Neuronal stem cell (in vitro differentiated cells): ENCODE results near the gene OBP2B.

ENCODE experiments used
- DNase-seq: peaks from one replicate; pipeline ENCODE4 v3.0.0-alpha.2; 2013; ENCODE audit warnings: low spot score
- H2AFZ ChIP-seq: one replicate; pipeline ENCODE4 v1.6.1; 2013; ENCODE audit warnings: mild to moderate bottlenecking, low read length, inconsistent platforms
- H2AK5ac ChIP-seq: 2 replicates; pipeline ENCODE4 v1.6.1; 2013; ENCODE audit warnings: low read depth, mild to moderate bottlenecking, inconsistent platforms, low read length, moderate library complexity, mixed read lengths
- H2BK120ac ChIP-seq: 2 replicates; pipeline ENCODE4 v1.6.1; 2013; ENCODE audit warnings: low read depth, mild to moderate bottlenecking, inconsistent platforms, low read length, moderate library complexity, mixed read lengths
- H2BK12ac ChIP-seq: one replicate; pipeline ENCODE4 v1.6.1; 2013; ENCODE audit warnings: low read length, inconsistent platforms
- H2BK15ac ChIP-seq: 2 replicates; pipeline ENCODE4 v1.6.1; 2013; ENCODE audit warnings: mild to moderate bottlenecking, low read length, inconsistent platforms, mixed read lengths
- H2BK5ac ChIP-seq: one replicate; pipeline ENCODE4 v1.6.1; 2013; ENCODE audit warnings: inconsistent platforms, mild to moderate bottlenecking, low read length, moderate library complexity
- H3K14ac ChIP-seq: one replicate; pipeline ENCODE4 v1.6.1; 2013; ENCODE audit warnings: low read length, inconsistent platforms
- H3K18ac ChIP-seq: 2 replicates; pipeline ENCODE4 v1.6.1; 2013; ENCODE audit warnings: low read length, inconsistent platforms
- H3K23ac ChIP-seq: 2 replicates; pipeline ENCODE4 v1.6.1; 2013; ENCODE audit warnings: low read depth, mild to moderate bottlenecking, mixed read lengths, low read length, inconsistent platforms; ENCODE audit not compliant: poor library complexity
- H3K27ac ChIP-seq: replicated peaks from 3 replicates; pipeline ENCODE4 v1.5.1; 2013; ENCODE audit warnings: low read length, inconsistent platforms
- H3K27me3 ChIP-seq, 3 experiments: 2 replicates each; pipeline ENCODE4 v1.6.1; 2013; ENCODE audit warnings: low read length in 3 of 3, mild to moderate bottlenecking in 2 of 3, inconsistent platforms in 1 of 3, low read depth in 1 of 3, mixed read lengths in 1 of 3, moderate library complexity in 1 of 3; ENCODE audit not compliant: control insufficient read depth in 3 of 3, insufficient read depth in 3 of 3
- H3K36me3 ChIP-seq, 2 donors: replicated peaks in 1 of 2; 2 replicates each; pipeline ENCODE4 v1.6.1; 2013; ENCODE audit warnings: low read length in 2 of 2; ENCODE audit not compliant: control insufficient read depth in 2 of 2, insufficient read depth in 2 of 2
- H3K4ac ChIP-seq: 2 replicates; pipeline ENCODE4 v1.6.1; 2013; ENCODE audit warnings: inconsistent platforms, mild to moderate bottlenecking, low read length, moderate library complexity
- H3K4me1 ChIP-seq, 2 donors: 1 replicate in 1 of 2; 2 replicates in 1 of 2; pipeline ENCODE4 v1.6.1; 2013; ENCODE audit warnings: low read length in 2 of 2, low read depth in 1 of 2; ENCODE audit not compliant: control insufficient read depth in 2 of 2, insufficient read depth in 1 of 2
- H3K4me2 ChIP-seq: one replicate; pipeline ENCODE4 v1.6.1; 2013; ENCODE audit warnings: mild to moderate bottlenecking, low read length, inconsistent platforms; ENCODE audit not compliant: insufficient read depth, poor library complexity, severe bottlenecking
- H3K4me3 ChIP-seq, 2 donors: 2 replicates each; pipeline ENCODE4 v1.5.1; 2013; ENCODE audit warnings: low read length in 2 of 2, mild to moderate bottlenecking in 2 of 2, inconsistent platforms in 1 of 2, moderate library complexity in 1 of 2
- H3K79me1 ChIP-seq: one replicate; pipeline ENCODE4 v1.6.1; 2013; ENCODE audit warnings: low read depth, mild to moderate bottlenecking, inconsistent platforms, low read length, moderate library complexity
- H3K9ac ChIP-seq: one replicate; pipeline ENCODE4 v1.6.1; 2013; ENCODE audit warnings: mild to moderate bottlenecking, low read depth, low read length, inconsistent platforms; ENCODE audit not compliant: poor library complexity
- H3K9me3 ChIP-seq, 2 donors: replicated peaks in 1 of 2; 2 replicates each; pipeline versions ENCODE3 to v1.6.1; 2013; ENCODE audit warnings: low read length in 2 of 2, mild to moderate bottlenecking in 2 of 2, inconsistent platforms in 1 of 2, low read depth in 1 of 2, mixed read lengths in 1 of 2, moderate library complexity in 1 of 2; ENCODE audit not compliant: control insufficient read depth in 2 of 2, insufficient read depth in 1 of 2
- H4K8ac ChIP-seq: one replicate; pipeline ENCODE4 v1.6.1; 2013; ENCODE audit warnings: low read depth, mild to moderate bottlenecking, inconsistent platforms, low read length, moderate library complexity
- H4K91ac ChIP-seq: one replicate; pipeline ENCODE4 v1.6.1; 2013; ENCODE audit warnings: low read length, low read depth, mild to moderate bottlenecking, inconsistent platforms; ENCODE audit not compliant: poor library complexity
- WGBS, 2 donors: extraction: QIAGEN DNeasy Blood & Tissue Kit; methylation state at CpG; one replicate each; pipeline ENCODE4 v1.1.7; 2013; ENCODE audit warnings: missing lambda C conversion rate in 2 of 2, mixed read lengths in 1 of 2; ENCODE audit not compliant: insufficient read length in 2 of 2, insufficient replicate concordance in 1 of 2; ENCODE audit errors: extremely low coverage in 2 of 2; 5-methylcytosine and 5-hydroxymethylcytosine counted together

OBP2B gene

DNA sequence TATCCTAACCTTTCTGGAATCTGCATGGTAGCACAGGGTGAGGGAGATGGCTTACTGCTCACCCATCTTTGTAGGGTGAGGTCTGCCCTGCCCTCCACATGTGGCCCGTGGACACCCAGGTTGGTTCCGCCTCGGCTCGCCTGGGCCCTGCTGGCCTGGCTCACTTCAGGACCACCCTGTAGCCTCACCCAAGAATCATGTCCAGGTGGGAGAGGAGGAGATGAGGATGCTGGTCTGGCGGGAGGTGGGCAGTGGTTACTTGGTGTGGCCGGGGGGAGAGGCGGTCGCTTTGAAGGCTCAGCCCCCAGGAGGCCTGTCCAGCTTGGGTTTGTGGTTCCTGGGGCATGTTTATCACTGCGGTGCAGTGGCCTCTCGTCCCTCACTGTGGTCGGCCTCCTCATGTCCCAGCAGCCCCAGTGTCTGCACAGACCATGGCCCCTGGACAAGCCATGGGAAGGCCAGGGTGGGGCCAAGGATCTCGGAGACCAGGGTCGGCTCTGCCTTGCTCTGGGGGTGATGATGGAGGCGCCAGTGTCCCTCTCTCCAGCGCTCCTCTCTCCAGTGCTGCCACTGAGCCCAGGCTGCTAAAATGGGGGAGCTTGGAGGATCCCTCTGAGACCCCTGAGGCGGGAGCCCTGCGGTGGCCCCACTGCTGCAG is 4.6 kb downstream of the OBP2B start:
- Histone ChIP-seq H3K79me1 (peaks cover 4% of the 10 kb centered on the region), H3K4me2 (no peak overlapping the region), H3K36me3 (no peaks in the 10 kb centered on the region), H3K9me3 (peaks cover 0 to 3% of the 10 kb centered on the region in 2 donors), H3K23ac (no peak overlapping the region), H2BK5ac (no peak overlapping the region), H3K27me3 (peaks cover 0 to 52% (median 8%) of the 10 kb centered on the region in 3 experiments), H4K91ac (no peak overlapping the region), H2BK12ac (no peak overlapping the region), H3K4me1 (no peaks in the 10 kb centered on the region), H2AK5ac (peak overlapping the region; percentile 56), H3K9ac (no peak overlapping the region), H3K18ac (peak overlapping the region; percentile 28), H3K14ac (no peak overlapping the region), H3K4ac (no peak overlapping the region), H3K4me3 (no peak overlapping the region), H3K27ac (no peak overlapping the region), H4K8ac (peak overlapping the region; percentile 17), H2BK120ac (no peak overlapping the region), H2BK15ac (no peak overlapping the region), H2AFZ (no peak overlapping the region)
- no peak for DNase-seq
- no CpG with 5 or more reads among the region's 17 CpGs for WGBS, 2 donors

DNA sequence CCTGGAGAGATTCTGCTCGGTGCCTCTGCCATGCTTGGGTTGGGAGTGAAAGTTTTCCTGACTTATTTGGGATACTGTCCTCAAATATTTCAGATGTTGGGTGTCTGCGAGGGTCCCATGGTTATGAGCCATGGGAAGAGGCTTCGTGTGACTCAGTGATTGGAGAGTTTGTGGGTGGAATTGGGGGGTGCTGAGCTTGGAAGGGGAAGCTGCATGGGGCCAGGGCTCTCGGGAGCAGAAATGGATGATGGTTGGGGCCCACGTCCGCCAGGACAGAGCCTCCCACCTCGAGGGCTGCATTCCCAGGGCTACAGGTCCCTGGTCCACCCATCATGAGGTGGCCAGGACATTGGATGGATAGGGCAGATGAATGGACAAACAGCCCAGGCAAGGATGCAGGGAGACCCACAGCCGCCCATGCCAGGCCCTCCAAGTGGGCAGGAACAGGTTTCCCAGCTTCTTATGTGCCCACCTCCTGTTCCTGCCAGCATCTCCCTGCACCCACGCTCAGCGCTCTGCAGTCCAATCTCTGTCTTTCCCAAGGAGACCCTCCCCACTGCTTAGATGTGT is 5.5 kb downstream of the OBP2B start:
- no peak for DNase-seq
- H2BK12ac ChIP-seq, result no peak overlapping the region
- H3K4me3 ChIP-seq, result no peak overlapping the region
- H4K91ac ChIP-seq, result no peak overlapping the region
- H3K36me3 ChIP-seq, result no peaks in the 10 kb centered on the region
- no peak overlapping the region for H2BK15ac ChIP-seq
- no peak overlapping the region for H3K23ac ChIP-seq
- H3K79me1 ChIP-seq, result peaks cover 4% of the 10 kb centered on the region
- no peak overlapping the region for H3K4me2 ChIP-seq
- peaks cover 0 to 49% (median 8%) of the 10 kb centered on the region in 3 experiments for H3K27me3 ChIP-seq
- no peak overlapping the region for H2AK5ac ChIP-seq
- H4K8ac ChIP-seq, result no peak overlapping the region
- no CpG with 5 or more reads among the region's 10 CpGs for WGBS, 2 donors
- peak overlapping the region; percentile 89 for H3K4ac ChIP-seq
- H3K9me3 ChIP-seq, result peaks cover 0 to 3% of the 10 kb centered on the region in 2 donors
- no peak overlapping the region for H2AFZ ChIP-seq
- H3K9ac ChIP-seq, result no peak overlapping the region
- no peak overlapping the region for H3K14ac ChIP-seq
- no peak overlapping the region for H2BK5ac ChIP-seq
- no peaks in the 10 kb centered on the region for H3K4me1 ChIP-seq
- no peak overlapping the region for H3K18ac ChIP-seq
- no peak overlapping the region for H2BK120ac ChIP-seq
- no peak overlapping the region for H3K27ac ChIP-seq

DNA sequence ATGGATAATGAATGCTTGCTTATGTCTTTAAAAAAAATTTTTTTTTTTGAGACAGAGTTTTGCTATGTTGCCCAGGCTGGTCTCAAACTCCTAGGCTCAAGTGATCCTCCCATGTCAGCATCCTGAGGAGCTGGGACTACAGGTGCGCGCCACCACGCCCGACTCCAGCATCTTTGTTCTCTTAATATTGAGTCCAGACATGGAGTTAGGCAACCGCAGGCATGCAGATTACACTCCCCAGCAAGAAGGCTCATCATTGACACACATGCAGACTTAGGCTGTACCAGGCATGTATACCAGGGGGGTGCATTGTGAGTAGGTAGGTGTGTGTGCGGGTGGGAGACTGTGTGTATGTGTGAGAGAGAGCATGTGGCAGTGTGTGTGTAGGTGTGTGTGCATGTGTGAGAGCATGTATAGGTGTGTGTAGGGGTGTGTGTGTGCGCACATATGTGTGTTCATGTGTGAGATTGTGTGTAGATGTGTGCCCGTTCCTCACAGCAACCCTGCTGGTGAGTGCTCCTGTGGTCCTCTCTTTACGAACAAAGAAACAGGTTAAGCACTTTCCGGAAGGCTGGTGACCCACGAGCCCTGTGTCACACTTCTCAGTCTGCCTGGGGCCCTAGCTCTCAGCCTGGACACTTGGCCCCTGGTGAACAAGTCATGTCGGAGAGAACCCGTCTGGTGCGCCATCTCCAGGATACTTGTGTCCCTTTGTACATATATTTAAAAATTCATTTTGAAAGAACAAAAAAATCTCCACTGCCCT is 6.2 kb downstream of the OBP2B start:
- H3K4me1 ChIP-seq, result no peaks in the 10 kb centered on the region
- WGBS, 2 donors, result no CpG with 5 or more reads among the region's 14 CpGs
- H3K4me3 ChIP-seq, result peak overlapping the region in 1 of 2 donors; percentile 69
- H2BK5ac ChIP-seq, result no peak overlapping the region
- peak overlapping the region; percentile 68 for H4K91ac ChIP-seq
- H4K8ac ChIP-seq, result no peak overlapping the region
- peaks cover 4% of the 10 kb centered on the region for H3K79me1 ChIP-seq
- H3K27me3 ChIP-seq, result peaks cover 0 to 49% (median 8%) of the 10 kb centered on the region in 3 experiments
- H3K23ac ChIP-seq, result peak overlapping the region; percentile 8
- H3K9me3 ChIP-seq, result peaks cover 0 to 3% of the 10 kb centered on the region in 2 donors
- H3K4me2 ChIP-seq, result no peak overlapping the region
- peak overlapping the region; percentile 73 for H2BK12ac ChIP-seq
- no peak overlapping the region for H3K18ac ChIP-seq
- no peak overlapping the region for H3K27ac ChIP-seq
- H3K14ac ChIP-seq, result peak overlapping the region; percentile 39
- no peaks in the 10 kb centered on the region for H3K36me3 ChIP-seq
- DNase-seq, result no peak
- H3K9ac ChIP-seq, result peak overlapping the region; percentile 86
- no peak overlapping the region for H2AK5ac ChIP-seq
- H3K4ac ChIP-seq, result no peak overlapping the region
- H2BK120ac ChIP-seq, result no peak overlapping the region
- H2BK15ac ChIP-seq, result no peak overlapping the region
- no peak overlapping the region for H2AFZ ChIP-seq

DNA sequence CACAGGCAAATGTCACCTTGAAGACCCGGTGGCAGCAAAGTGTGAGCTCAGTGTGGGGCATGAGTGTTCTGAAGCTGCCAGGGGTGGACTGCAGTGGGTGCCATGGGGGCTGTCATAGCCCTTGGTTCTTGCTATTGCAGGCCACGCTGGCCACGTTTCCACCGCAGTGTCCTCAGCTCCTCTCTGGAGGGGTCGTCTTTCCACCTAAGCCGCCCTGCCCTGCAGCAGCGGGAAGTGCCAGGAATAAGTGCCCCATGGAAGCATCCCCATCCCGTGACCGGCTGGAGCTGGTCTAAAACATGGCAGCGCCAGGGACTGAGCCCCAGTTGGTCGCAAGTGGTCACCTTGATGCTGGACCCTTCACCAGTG is 6.9 kb downstream of the OBP2B start:
- WGBS, 2 donors, result no CpG with 5 or more reads among the region's 11 CpGs

More for the DNA sequence above, 6.9 kb downstream of the OBP2B start:
- H3K79me1 ChIP-seq, result peaks cover 4% of the 10 kb centered on the region
- H3K23ac ChIP-seq, result no peak overlapping the region
- peaks cover 0 to 42% (median 8%) of the 10 kb centered on the region in 3 experiments for H3K27me3 ChIP-seq
- no peak overlapping the region for H4K91ac ChIP-seq
- H3K4ac ChIP-seq, result no peak overlapping the region
- H2AK5ac ChIP-seq, result no peak overlapping the region
- H3K9ac ChIP-seq, result no peak overlapping the region
- peaks cover 0 to 3% of the 10 kb centered on the region in 2 donors for H3K9me3 ChIP-seq
- H2AFZ ChIP-seq, result no peak overlapping the region
- H3K14ac ChIP-seq, result no peak overlapping the region
- no peak overlapping the region for H3K27ac ChIP-seq
- no peak for DNase-seq
- no peaks in the 10 kb centered on the region for H3K4me1 ChIP-seq
- H3K36me3 ChIP-seq, result no peaks in the 10 kb centered on the region
- peak overlapping the region; percentile 43 for H4K8ac ChIP-seq
- no peak overlapping the region for H2BK12ac ChIP-seq
- no peak overlapping the region for H2BK120ac ChIP-seq
- H3K4me2 ChIP-seq, result no peak overlapping the region
- H3K4me3 ChIP-seq, result no peak overlapping the region
- H3K18ac ChIP-seq, result peak overlapping the region; percentile 57
- no peak overlapping the region for H2BK15ac ChIP-seq
- H2BK5ac ChIP-seq, result no peak overlapping the region
